Aorta (tissue), 5 donors: ENCODE measurements around the gene STT3A. TPM values are rescaled to one million over a fixed set of nuclear protein-coding genes. Genes with fewer than 3 reads are reported as not detected.
A peak's percentile ranks its signal among the peaks of the same experiment; 100 is the strongest.

Experiments used
- ATAC-seq: fragments of 200-7000 bp; cut with Tn5 transposase; one replicate; pipeline ENCODE4 v1.9.1; 2022; ENCODE audit warnings: moderate library complexity; ENCODE audit not compliant: low FRiP score
- DNase-seq, 2 donors: peaks; one replicate each; pipeline ENCODE4 v3.0.0-alpha.2; 2020
- H3K27ac ChIP-seq, 2 donors: one replicate each; pipeline ENCODE4 v1.5.1; 2013; ENCODE audit warnings: low read length in 2 of 2, mild to moderate bottlenecking in 2 of 2, moderate library complexity in 2 of 2, control low read depth in 1 of 2, inconsistent platforms in 1 of 2, low read depth in 1 of 2
- H3K27me3 ChIP-seq, 2 donors: one replicate each; pipeline ENCODE4 v1.6.1; 2013; ENCODE audit warnings: control low read depth in 1 of 2, low read length in 1 of 2, mild to moderate bottlenecking in 1 of 2, moderate library complexity in 1 of 2; ENCODE audit not compliant: insufficient read depth in 2 of 2, control insufficient read depth in 1 of 2
- H3K36me3 ChIP-seq, 2 donors: one replicate each; pipeline ENCODE4 v1.6.1; 2013; ENCODE audit warnings: control low read depth in 1 of 2, low read length in 1 of 2, mild to moderate bottlenecking in 1 of 2; ENCODE audit not compliant: insufficient read depth in 2 of 2, control insufficient read depth in 1 of 2
- H3K4me1 ChIP-seq, 2 donors: one replicate each; pipeline ENCODE4 v1.6.1; 2013; ENCODE audit warnings: low read length in 2 of 2, control low read depth in 1 of 2, mild to moderate bottlenecking in 1 of 2, moderate library complexity in 1 of 2; ENCODE audit not compliant: insufficient read depth in 2 of 2, control insufficient read depth in 1 of 2
- H3K4me3 ChIP-seq, 2 donors: one replicate each; pipeline ENCODE4 v1.5.1; 2013; ENCODE audit warnings: low read length in 2 of 2, control low read depth in 1 of 2, mild to moderate bottlenecking in 1 of 2
- H3K9me3 ChIP-seq: one replicate; pipeline ENCODE4 v1.6.1; 2013; ENCODE audit warnings: mild to moderate bottlenecking, low read length; ENCODE audit not compliant: control insufficient read depth
- WGBS, 2 donors: extraction: QIAGEN DNeasy Blood & Tissue Kit; methylation state at CpG; one replicate each; pipeline ENCODE4 v1.1.7; 2013; 5-methylcytosine and 5-hydroxymethylcytosine counted together
- intact Hi-C, 2 donors: fragments of 100-400 bp; cut with DNase I; formaldehyde crosslinking; loops; one replicate each; pipeline versions ENCODE4 v1.14.2 to v1.15.0; 2022
- polyA plus RNA-seq, 2 donors: library from polyadenylated mRNA; stranded (reverse); fragments of 200-250 nt; gene quantifications; one replicate each; pipeline ENCODE4 v1.2.3, GENCODE V29; 2013
- total RNA-seq, 2 donors: library from RNA; stranded (reverse); fragmentation: NEBNext Ultra II Directional; extraction: Animal tissue kit (Norgen Biotek cat#: 25700); gene quantifications; one replicate each; pipeline ENCODE4 v1.2.1, GENCODE V29; 2021
- donor health status: healthy with polysubstance abuse.
- donor health status: Bipolar disorder and iron deficiency.
- donor health status: DM: no; HTN: no; CAD: no.
- donor health status: DM: no; HTN: no; CAD: no.
- donor health status: DM: yes; HTN: yes; CAD: no.

The STT3A gene
- total and polyA plus RNA-seq, 4 donors: 19.8 to 112 (median 83.2) TPM

DNA sequence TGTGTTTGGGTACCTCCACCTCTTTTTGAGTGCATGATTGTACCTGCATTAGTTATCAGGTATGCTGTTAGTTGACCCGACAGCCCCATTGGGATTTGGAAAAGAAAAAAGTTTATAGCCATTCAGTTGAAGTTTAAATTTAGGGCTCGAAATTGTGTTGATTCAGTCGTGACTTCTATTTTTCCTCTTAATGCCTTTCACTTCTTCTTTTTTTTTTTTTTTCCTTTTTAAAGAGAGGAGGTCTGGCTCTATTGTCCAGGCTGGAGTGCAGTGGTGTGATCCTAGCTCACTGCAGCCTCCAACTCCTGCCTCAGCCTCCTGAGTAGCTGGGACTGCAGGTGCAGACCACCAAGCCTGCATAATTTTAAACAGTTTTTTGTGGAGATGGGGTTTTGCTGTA is 2.3 kb downstream of the STT3A start:
- Histone ChIP-seq H3K4me1 (peaks cover 0 to 1% of the 10 kb centered on the region in 2 donors), H3K4me3 (no peak overlapping the region), H3K36me3 (peaks cover 3 to 5% of the 10 kb centered on the region in 2 donors), H3K27ac (no peak overlapping the region), H3K27me3 (no peaks in the 10 kb centered on the region), H3K9me3 (no peaks in the 10 kb centered on the region)
- no peak for ATAC-seq
- no peak for DNase-seq
- 58 to 68% methylated on average over 3 of the region's 3 CpGs for WGBS, 2 donors
- intact Hi-C loops: loop anchor here in 1 of 2 donors (5.0 to 10.0 kb wide), 5 partner anchors 32 to 620 kb away; partner anchors contain the start of genes CHEK1, FAM118B, RPUSD4 and TMEM218

- Histone ChIP-seq H3K27ac (no peak overlapping the region), H3K4me3 (no peak overlapping the region), H3K4me1 (peaks cover 0 to 3% of the 10 kb centered on the region in 2 donors), H3K9me3 (no peaks in the 10 kb centered on the region), H3K27me3 (no peaks in the 10 kb centered on the region), H3K36me3 (peaks cover 5 to 11% of the 10 kb centered on the region in 2 donors)
- intact Hi-C loops: no loop called here
- no peak for DNase-seq
- ATAC-seq: no peak
- 98% methylated on average over 2 of the region's 2 CpGs for WGBS, 2 donors
Observed at GRCh38 chr11:125600663-125601062, 8.0 kb downstream of the STT3A start.

- Histone ChIP-seq H3K36me3 (peaks cover 11 to 15% of the 10 kb centered on the region in 2 donors), H3K4me1 (peaks cover 0 to 2% of the 10 kb centered on the region in 2 donors), H3K4me3 (no peak overlapping the region), H3K27ac (no peak overlapping the region), H3K9me3 (no peaks in the 10 kb centered on the region), H3K27me3 (no peaks in the 10 kb centered on the region)
- intact Hi-C loops: no loop called here
- no peak for DNase-seq
- 2 to 11% methylated on average over 3 of the region's 3 CpGs for WGBS, 2 donors
- ATAC-seq: no peak
Observed at GRCh38 chr11:125603207-125603606, 10.6 kb downstream of the STT3A start.

DNA sequence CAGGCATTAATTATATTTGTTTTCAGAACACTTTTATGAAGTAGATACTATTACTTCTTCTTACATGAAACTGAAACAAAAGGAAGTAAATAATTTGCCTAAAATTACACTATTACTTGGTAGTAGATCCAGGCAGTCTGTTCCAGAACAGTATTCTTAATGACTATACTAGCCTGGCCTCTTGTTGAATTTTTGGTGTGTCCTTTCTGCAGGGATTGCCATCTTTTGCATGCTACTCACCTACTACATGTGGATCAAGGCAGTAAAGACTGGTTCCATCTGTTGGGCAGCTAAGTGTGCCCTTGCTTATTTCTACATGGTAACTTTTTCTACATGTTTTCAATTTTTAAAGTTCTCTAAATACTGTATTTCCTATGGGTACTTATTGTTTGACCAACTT is 12.8 kb downstream of the STT3A start:
- Histone ChIP-seq H3K4me1 (peaks cover 0 to 2% of the 10 kb centered on the region in 2 donors), H3K36me3 (peaks cover 13 to 14% of the 10 kb centered on the region in 2 donors), H3K9me3 (no peaks in the 10 kb centered on the region), H3K27me3 (no peaks in the 10 kb centered on the region), H3K4me3 (no peak overlapping the region), H3K27ac (no peak overlapping the region)
- intact Hi-C loops: no loop called here
- no peak for ATAC-seq
- no peak for DNase-seq

DNA sequence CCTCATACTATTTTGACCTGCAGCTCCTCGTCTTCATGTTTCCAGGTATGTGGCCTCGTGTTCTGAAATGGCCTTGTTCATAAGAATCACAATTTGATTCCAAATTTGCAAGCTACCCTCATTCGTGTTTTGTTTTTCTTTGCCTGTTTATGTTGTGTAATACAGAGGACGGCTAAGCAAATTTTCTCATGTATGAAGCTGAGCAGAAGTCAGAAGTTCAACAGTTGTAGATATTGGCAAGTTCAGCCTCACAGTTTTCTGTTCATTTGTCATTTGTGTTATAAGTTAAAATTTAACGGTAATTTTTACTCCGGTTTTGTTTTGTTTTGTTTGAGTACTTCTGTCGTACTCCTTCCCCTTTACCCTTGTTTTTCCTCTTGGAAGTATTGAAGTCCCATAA is 16.9 kb downstream of the STT3A start:
- Histone ChIP-seq H3K4me1 (no peaks in the 10 kb centered on the region), H3K27ac (no peak overlapping the region), H3K36me3 (peaks cover 18 to 19% of the 10 kb centered on the region in 2 donors), H3K4me3 (no peak overlapping the region), H3K27me3 (no peaks in the 10 kb centered on the region), H3K9me3 (no peaks in the 10 kb centered on the region)
- ATAC-seq: no peak
- no peak for DNase-seq
- 77 to 79% methylated on average over 7 of the region's 7 CpGs for WGBS, 2 donors
- intact Hi-C loops: no loop called here

DNA sequence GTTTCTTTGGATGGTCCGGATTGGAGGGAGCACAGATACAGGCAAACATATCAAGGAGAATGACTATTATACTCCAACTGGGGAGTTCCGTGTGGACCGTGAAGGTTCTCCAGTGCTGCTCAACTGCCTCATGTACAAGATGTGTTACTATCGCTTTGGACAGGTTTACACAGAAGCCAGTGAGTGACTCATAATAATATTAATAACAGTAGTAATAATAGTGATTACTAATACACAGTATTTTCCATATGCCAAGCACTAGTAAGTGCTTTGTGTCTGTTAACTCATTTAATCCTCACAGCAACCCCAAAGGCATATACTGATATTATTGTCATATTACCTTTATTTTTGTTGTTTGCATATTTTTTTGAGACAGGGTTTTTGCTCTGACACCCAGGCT is 25.7 kb downstream of the STT3A start:
- ATAC-seq: no peak

GRCh38 chr11:125621995-125622394 is 29.3 kb downstream of the STT3A start:
- 21 to 24% methylated on average over 2 of the region's 2 CpGs for WGBS, 2 donors
- H3K9me3 ChIP-seq: no peaks in the 10 kb centered on the region
- H3K27me3 ChIP-seq: no peaks in the 10 kb centered on the region
- intact Hi-C loops: loop anchor here (10.0 kb wide), 1 partner anchor 263 kb away; the partner anchor contains the start of gene HYLS1 (in 2 of the 2)
- H3K27ac ChIP-seq: peak overlapping the region; percentile 60 to 78
- peaks cover 3 to 7% of the 10 kb centered on the region in 2 donors for H3K36me3 ChIP-seq
- H3K4me1 ChIP-seq: peaks cover 5 to 6% of the 10 kb centered on the region in 2 donors
- no peak for ATAC-seq
- H3K4me3 ChIP-seq: no peak overlapping the region
- no peak for DNase-seq

More for the DNA sequence above, 25.7 kb downstream of the STT3A start:
- Histone ChIP-seq H3K27me3 (no peaks in the 10 kb centered on the region), H3K4me1 (peaks cover 2 to 5% of the 10 kb centered on the region in 2 donors), H3K9me3 (no peaks in the 10 kb centered on the region), H3K36me3 (peaks cover 3 to 10% of the 10 kb centered on the region in 2 donors), H3K4me3 (no peak overlapping the region), H3K27ac (no peak overlapping the region)
- WGBS, 2 donors: 89 to 92% methylated on average over 4 of the region's 4 CpGs
- DNase-seq: no peak
- intact Hi-C loops: no loop called here

- DNase-seq: no peak
- H3K4me1 ChIP-seq: peaks cover 5 to 6% of the 10 kb centered on the region in 2 donors
- no peak overlapping the region for H3K27ac ChIP-seq
- 81 to 86% methylated on average over 1 of the region's 1 CpG for WGBS, 2 donors
- H3K9me3 ChIP-seq: no peaks in the 10 kb centered on the region
- no peak overlapping the region for H3K4me3 ChIP-seq
- intact Hi-C loops: loop anchor here (10.0 kb wide), 1 partner anchor 262 kb away; the partner anchor contains the start of gene HYLS1 (in 2 of the 2)
- ATAC-seq: no peak
- no peaks in the 10 kb centered on the region for H3K27me3 ChIP-seq
- H3K36me3 ChIP-seq: peaks cover 3 to 7% of the 10 kb centered on the region in 2 donors
Observed at GRCh38 chr11:125623064-125623463, 30.4 kb downstream of the STT3A start.

GRCh38 chr11:125624756-125625213 is 32.1 kb downstream of the STT3A start, which contains the start of gene CHEK1:
Gene CHEK1, plus strand, starts transcription at chr11:125625163. Its CDS starts 1,606 bp downstream, at chr11:125626769.
- WGBS, 2 donors: 36 to 40% methylated on average over 9 of the region's 9 CpGs
- intact Hi-C loops: loop anchor here (5.0 to 10.0 kb wide), 2 partner anchors 32 to 260 kb away; partner anchors contain the start of genes HYLS1 (in 2 of the 2) and STT3A (in 1 of the 2)

More at GRCh38 chr11:125624756-125625213, 32.1 kb downstream of the STT3A start, which contains the start of gene CHEK1:
- Histone ChIP-seq H3K4me3 (peak within 1 kb of the TSS; percentile 45 to 62), H3K27ac (peak within 1 kb of the TSS; percentile 59 to 60), H3K9me3 (no peaks in the 10 kb centered on the region), H3K36me3 (peaks cover 1 to 3% of the 10 kb centered on the region in 2 donors), H3K27me3 (no peaks in the 10 kb centered on the region), H3K4me1 (peaks cover 5 to 6% of the 10 kb centered on the region in 2 donors)
- no peak for DNase-seq
- ATAC-seq: no peak
